Stimulated activated CD8-positive, alpha-beta memory T cell treated with anti-CD3 and anti-CD28 coated beads, Interleukin-12 subunit alpha, Interleukin-12 subunit beta, amount 100 ng/mL, for 1 hour (primary cell): ENCODE results near the gene SACS.
A peak's percentile ranks its signal among the peaks of the same experiment; 100 is the strongest.

ENCODE experiments used
- DNase-seq: peaks from one replicate; pipeline ENCODE4 v3.0.0-alpha.2; 2020; ENCODE audit warnings: low read depth

The SACS gene

GRCh38 chr13:23433171-23434153, at the start of gene SACS:
Gene SACS (minus strand): TSS chr13:23433702. CDS start chr13:23411239, 22,463 bp downstream.
- DNase-seq: no peak

- no peak for DNase-seq
Measured at GRCh38 chr13:23480324-23480723, 46.8 kb upstream of the SACS start.

- DNase-seq: no peak
Measured at GRCh38 chr13:23477101-23477500, 43.6 kb upstream of the SACS start.

GRCh38 chr13:23473221-23473620, 39.7 kb upstream of the SACS start:
- no peak for DNase-seq

GRCh38 chr13:23472189-23472588, 38.7 kb upstream of the SACS start:
- DNase-seq: no peak

GRCh38 chr13:23470790-23471614, 37.5 kb upstream of the SACS start:
- DNase-seq: no peak

GRCh38 chr13:23469951-23470421, 36.5 kb upstream of the SACS start:
- DNase-seq: no peak

GRCh38 chr13:23468811-23469210, 35.3 kb upstream of the SACS start:
- DNase-seq: no peak

GRCh38 chr13:23467932-23468278, 34.4 kb upstream of the SACS start:
- DNase-seq: no peak

- no peak for DNase-seq
Measured at GRCh38 chr13:23467048-23467931, 33.8 kb upstream of the SACS start.

GRCh38 chr13:23466144-23467002, 32.9 kb upstream of the SACS start:
- DNase-seq: peak; percentile 37

GRCh38 chr13:23463661-23464060, 30.2 kb upstream of the SACS start:
- DNase-seq: no peak

- no peak for DNase-seq
Measured at GRCh38 chr13:23462815-23463559, 29.5 kb upstream of the SACS start.

- no peak for DNase-seq
Measured at GRCh38 chr13:23461544-23461943, 28.0 kb upstream of the SACS start.

GRCh38 chr13:23460921-23461320, 27.4 kb upstream of the SACS start:
- DNase-seq: no peak

GRCh38 chr13:23460309-23460708, 26.8 kb upstream of the SACS start:
- no peak for DNase-seq

- DNase-seq: no peak
Measured at GRCh38 chr13:23458989-23459388, 25.5 kb upstream of the SACS start.

GRCh38 chr13:23456437-23457210, 23.1 kb upstream of the SACS start:
- DNase-seq: no peak
